ENCODE measurements around the gene CDC5L.

Gene CDC5L

DNA sequence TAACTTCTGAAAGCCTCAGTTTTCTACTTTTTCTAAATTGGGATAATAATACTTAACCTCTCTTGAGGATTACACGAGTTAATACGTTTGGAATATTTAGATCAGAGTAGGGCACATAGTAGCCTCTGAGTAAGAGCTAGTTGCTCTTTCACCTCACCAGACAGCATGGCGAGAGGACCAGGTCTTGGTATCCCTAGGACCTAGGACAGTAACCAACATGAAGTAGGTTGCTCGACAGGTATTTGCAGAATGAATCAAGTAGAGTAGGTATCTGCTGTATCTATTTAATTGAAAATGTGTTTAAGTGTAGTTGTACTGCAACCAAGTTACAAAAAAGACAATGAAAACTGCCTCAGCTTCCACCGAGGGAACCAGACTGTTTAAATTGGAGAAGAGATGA is 1.4 kb downstream of the CDC5L start:
- TF ChIP-seq PAX5 (IDR thresholded peaks at IDR 0.05; ENCODE audit: insufficient read depth, low read length, severe bottlenecking) (no peak), SPI1 (IDR thresholded peaks at IDR 0.05; ENCODE audit: low read depth, low read length) (no peak), POLR2A (IDR thresholded peaks at IDR 0.05; ENCODE audit: low read depth, low read length) (no peak), POU2F2 (IDR thresholded peaks at IDR 0.05; ENCODE audit: low read depth, low read length) (no peak), TAF1 (IDR thresholded peaks at IDR 0.05; ENCODE audit: low read depth, low read length) (no peak), POLR2AphosphoS5 (IDR thresholded peaks at IDR 0.05; ENCODE audit: low read depth, low read length) (no peak)
- DNase-seq (ENCODE audit: insufficient read length, low spot score) (no peak), FAIRE-seq (no peak)

GRCh38 chr6:44390158-44390683 is 2.7 kb downstream of the CDC5L start:
- TF ChIP-seq POLR2AphosphoS5 (IDR thresholded peaks at IDR 0.05; ENCODE audit: low read depth, low read length) (no peak), POU2F2 (IDR thresholded peaks at IDR 0.05; ENCODE audit: low read depth, low read length) (no peak), POLR2A (IDR thresholded peaks at IDR 0.05; ENCODE audit: low read depth, low read length) (no peak), SPI1 (IDR thresholded peaks at IDR 0.05; ENCODE audit: low read depth, low read length) (no peak)
- no peak for DNase-seq (ENCODE audit: insufficient read length, low spot score)
- FAIRE-seq: peak; percentile 40

- TF ChIP-seq POLR2AphosphoS5 (IDR thresholded peaks at IDR 0.05; ENCODE audit: low read depth, low read length) (no peak), SPI1 (IDR thresholded peaks at IDR 0.05; ENCODE audit: low read depth, low read length) (no peak), PAX5 (IDR thresholded peaks at IDR 0.05; ENCODE audit: insufficient read depth, low read length, severe bottlenecking) (no peak), TAF1 (IDR thresholded peaks at IDR 0.05; ENCODE audit: low read depth, low read length) (no peak), POU2F2 (IDR thresholded peaks at IDR 0.05; ENCODE audit: low read depth, low read length) (no peak), POLR2A (IDR thresholded peaks at IDR 0.05; ENCODE audit: low read depth, low read length) (no peak)
- FAIRE-seq (no peak), DNase-seq (ENCODE audit: insufficient read length, low spot score) (no peak)
Observed at GRCh38 chr6:44395501-44395900, 8.0 kb downstream of the CDC5L start.

DNA sequence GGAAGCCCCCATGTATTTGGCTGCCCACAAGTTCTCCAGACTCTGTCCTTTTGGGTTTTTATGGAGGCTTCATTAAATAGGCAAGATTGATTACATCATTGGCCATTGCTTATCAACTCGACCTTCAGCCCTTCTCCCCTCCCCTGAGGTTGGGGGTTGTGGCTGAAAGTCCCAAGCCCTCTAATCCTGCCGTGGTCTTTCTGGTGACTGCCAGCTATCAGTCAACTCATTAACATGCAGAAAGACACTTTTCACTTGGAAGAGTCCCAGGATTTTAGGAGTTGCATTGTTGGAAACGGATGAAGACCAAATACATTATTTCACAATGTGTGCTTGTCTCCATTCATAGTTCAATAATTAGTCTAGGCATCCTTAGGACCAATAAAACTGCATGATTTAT is 9.5 kb downstream of the CDC5L start:
- FAIRE-seq: no peak
- DNase-seq (ENCODE audit: insufficient read length, low spot score): no peak
- TF ChIP-seq SPI1 (IDR thresholded peaks at IDR 0.05; ENCODE audit: low read depth, low read length): no peak
- no peak for TF ChIP-seq POLR2A (IDR thresholded peaks at IDR 0.05; ENCODE audit: low read depth, low read length)
- no peak for TF ChIP-seq POLR2AphosphoS5 (IDR thresholded peaks at IDR 0.05; ENCODE audit: low read depth, low read length)
- no peak for TF ChIP-seq POU2F2 (IDR thresholded peaks at IDR 0.05; ENCODE audit: low read depth, low read length)
- TF ChIP-seq TAF1 (IDR thresholded peaks at IDR 0.05; ENCODE audit: low read depth, low read length): no peak
- TF ChIP-seq PAX5 (IDR thresholded peaks at IDR 0.05; ENCODE audit: insufficient read depth, low read length, severe bottlenecking): no peak

GRCh38 chr6:44397424-44398164 is 10.1 kb downstream of the CDC5L start:
- TF ChIP-seq PAX5 (IDR thresholded peaks at IDR 0.05; ENCODE audit: insufficient read depth, low read length, severe bottlenecking) (no peak), SPI1 (IDR thresholded peaks at IDR 0.05; ENCODE audit: low read depth, low read length) (no peak), POU2F2 (IDR thresholded peaks at IDR 0.05; ENCODE audit: low read depth, low read length) (no peak), POLR2A (IDR thresholded peaks at IDR 0.05; ENCODE audit: low read depth, low read length) (no peak), TAF1 (IDR thresholded peaks at IDR 0.05; ENCODE audit: low read depth, low read length) (no peak), POLR2AphosphoS5 (IDR thresholded peaks at IDR 0.05; ENCODE audit: low read depth, low read length) (no peak)
- no peak for DNase-seq (ENCODE audit: insufficient read length, low spot score)
- no peak for FAIRE-seq

GRCh38 chr6:44399991-44400390 is 12.5 kb downstream of the CDC5L start:
- DNase-seq (ENCODE audit: insufficient read length, low spot score): no peak
- TF ChIP-seq PAX5 (IDR thresholded peaks at IDR 0.05; ENCODE audit: insufficient read depth, low read length, severe bottlenecking) (no peak), POLR2AphosphoS5 (IDR thresholded peaks at IDR 0.05; ENCODE audit: low read depth, low read length) (no peak), POLR2A (IDR thresholded peaks at IDR 0.05; ENCODE audit: low read depth, low read length) (no peak), SPI1 (IDR thresholded peaks at IDR 0.05; ENCODE audit: low read depth, low read length) (no peak), POU2F2 (IDR thresholded peaks at IDR 0.05; ENCODE audit: low read depth, low read length) (no peak), TAF1 (IDR thresholded peaks at IDR 0.05; ENCODE audit: low read depth, low read length) (no peak)
- no peak for FAIRE-seq

GRCh38 chr6:44400572-44400971 is 13.1 kb downstream of the CDC5L start:
- FAIRE-seq: no peak
- DNase-seq (ENCODE audit: insufficient read length, low spot score): no peak
- TF ChIP-seq PAX5 (IDR thresholded peaks at IDR 0.05; ENCODE audit: insufficient read depth, low read length, severe bottlenecking): no peak
- no peak for TF ChIP-seq POU2F2 (IDR thresholded peaks at IDR 0.05; ENCODE audit: low read depth, low read length)
- TF ChIP-seq TAF1 (IDR thresholded peaks at IDR 0.05; ENCODE audit: low read depth, low read length): no peak
- no peak for TF ChIP-seq SPI1 (IDR thresholded peaks at IDR 0.05; ENCODE audit: low read depth, low read length)

DNA sequence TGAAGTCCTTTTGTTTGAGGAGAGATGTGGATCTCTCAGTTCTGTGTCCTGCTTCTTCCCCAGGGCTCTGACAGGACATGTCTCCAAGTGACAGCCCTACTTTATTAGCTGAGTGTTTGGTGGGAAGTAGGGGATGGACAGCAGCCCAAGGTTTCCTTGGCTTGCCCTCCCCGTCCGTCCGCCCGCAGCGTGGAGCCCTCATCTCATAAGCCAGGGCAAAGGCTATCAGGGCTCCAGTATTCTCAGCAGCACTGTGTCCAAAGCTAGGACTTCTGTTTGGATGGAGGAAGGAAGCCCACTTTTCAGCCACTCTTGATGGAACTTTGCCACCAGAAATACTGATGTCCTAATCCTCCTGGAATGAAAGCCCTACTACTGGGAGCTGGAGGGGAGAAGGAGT is 13.6 kb downstream of the CDC5L start:
- FAIRE-seq (no peak), DNase-seq (ENCODE audit: insufficient read length, low spot score) (no peak)
- TF ChIP-seq PAX5 (IDR thresholded peaks at IDR 0.05; ENCODE audit: insufficient read depth, low read length, severe bottlenecking) (no peak), SPI1 (IDR thresholded peaks at IDR 0.05; ENCODE audit: low read depth, low read length) (no peak), POU2F2 (IDR thresholded peaks at IDR 0.05; ENCODE audit: low read depth, low read length) (no peak), POLR2AphosphoS5 (IDR thresholded peaks at IDR 0.05; ENCODE audit: low read depth, low read length) (no peak), TAF1 (IDR thresholded peaks at IDR 0.05; ENCODE audit: low read depth, low read length) (no peak), POLR2A (IDR thresholded peaks at IDR 0.05; ENCODE audit: low read depth, low read length) (no peak)

DNA sequence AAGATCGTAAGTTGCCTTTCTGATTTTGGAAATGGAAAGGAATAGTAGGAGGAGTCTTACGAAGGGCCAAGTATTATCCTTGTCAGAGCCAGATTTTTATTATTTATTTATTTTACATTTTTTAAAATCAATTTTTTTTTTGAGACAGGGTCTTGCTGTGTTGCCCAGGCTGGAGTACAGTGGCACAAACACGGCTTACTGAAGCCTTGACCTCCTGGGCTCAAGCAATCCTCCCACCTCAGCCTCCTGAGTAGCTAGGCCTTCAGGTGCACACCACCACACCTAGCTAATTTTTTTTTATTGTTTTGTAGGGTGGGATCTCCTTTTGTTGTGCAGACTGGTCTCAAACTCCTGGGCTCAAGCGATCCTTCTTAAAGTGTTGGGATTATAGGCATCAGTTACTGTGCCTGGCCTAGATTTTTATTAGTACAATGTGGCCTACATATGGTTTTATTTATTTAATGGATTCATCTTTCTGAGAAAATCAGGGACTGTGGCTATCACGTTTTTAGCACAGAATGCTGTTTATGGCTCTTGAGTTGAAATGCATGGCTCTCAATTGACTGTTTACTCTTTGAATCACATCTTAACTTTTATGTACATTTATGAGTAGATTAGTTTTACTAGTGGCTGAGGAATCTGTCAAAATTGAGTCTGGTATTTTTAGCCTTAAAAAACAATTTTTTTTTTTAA is 16.7 kb downstream of the CDC5L start:
- DNase-seq (ENCODE audit: insufficient read length, low spot score) (no peak), FAIRE-seq (no peak)
- TF ChIP-seq TAF1 (IDR thresholded peaks at IDR 0.05; ENCODE audit: low read depth, low read length) (no peak), PAX5 (IDR thresholded peaks at IDR 0.05; ENCODE audit: insufficient read depth, low read length, severe bottlenecking) (no peak), POU2F2 (IDR thresholded peaks at IDR 0.05; ENCODE audit: low read depth, low read length) (no peak), SPI1 (IDR thresholded peaks at IDR 0.05; ENCODE audit: low read depth, low read length) (no peak), POLR2AphosphoS5 (IDR thresholded peaks at IDR 0.05; ENCODE audit: low read depth, low read length) (no peak), POLR2A (IDR thresholded peaks at IDR 0.05; ENCODE audit: low read depth, low read length) (no peak)
